IPS-20b (cell line): ENCODE measurements around the gene SYCP2L.
A peak's percentile ranks its signal among the peaks of the same experiment; 100 is the strongest.

Experiments
- H3K27ac ChIP-seq: one replicate; pipeline ENCODE4 v1.5.1; 2013; ENCODE audit warnings: low read length
- H3K27me3 ChIP-seq: 2 replicates; pipeline ENCODE4 v1.6.1; 2013; ENCODE audit warnings: mild to moderate bottlenecking, low read length, inconsistent platforms; ENCODE audit not compliant: insufficient read depth
- H3K36me3 ChIP-seq: 2 replicates; pipeline ENCODE4 v1.6.1; 2013; ENCODE audit warnings: low read depth, mild to moderate bottlenecking, inconsistent platforms, low read length, moderate library complexity; ENCODE audit not compliant: insufficient read depth
- H3K4me1 ChIP-seq: 2 replicates; pipeline ENCODE4 v1.6.1; 2013; ENCODE audit warnings: mild to moderate bottlenecking, control low read depth, inconsistent platforms, low read length, moderate library complexity; ENCODE audit not compliant: insufficient read depth
- H3K4me3 ChIP-seq: 2 replicates; pipeline ENCODE4 v1.5.1; 2013; ENCODE audit warnings: mild to moderate bottlenecking, low read length, inconsistent platforms
- H3K9ac ChIP-seq: 2 replicates; pipeline ENCODE4 v1.6.1; 2013; ENCODE audit warnings: low read depth, mild to moderate bottlenecking, inconsistent platforms, low read length, moderate library complexity
- H3K9me3 ChIP-seq: 2 replicates; pipeline ENCODE4 v1.6.1; 2013; ENCODE audit warnings: mild to moderate bottlenecking, low read depth, low read length, inconsistent platforms; ENCODE audit not compliant: insufficient read depth

Gene SYCP2L

GRCh38 chr6:10960171-10960570, 73.3 kb downstream of the SYCP2L start:
- peaks cover 4% of the 10 kb centered on the region; the same call in 1 of the 2 replicates for H3K4me1 ChIP-seq
- no peaks in the 10 kb centered on the region for H3K9me3 ChIP-seq
- peaks cover 65% of the 10 kb centered on the region for H3K27me3 ChIP-seq
- no peaks in the 10 kb centered on the region for H3K36me3 ChIP-seq
- H3K27ac ChIP-seq, result no peak overlapping the region
- H3K4me3 ChIP-seq, result no peak overlapping the region
- no peak overlapping the region for H3K9ac ChIP-seq

GRCh38 chr6:10961837-10962236, 75.0 kb downstream of the SYCP2L start:
- Histone ChIP-seq H3K27me3 (peaks cover 60% of the 10 kb centered on the region), H3K36me3 (no peaks in the 10 kb centered on the region), H3K4me3 (no peak overlapping the region), H3K9me3 (peaks cover 4% of the 10 kb centered on the region; the same call in 1 of the 2 replicates), H3K9ac (no peak overlapping the region), H3K4me1 (peaks cover 4% of the 10 kb centered on the region; the same call in 1 of the 2 replicates), H3K27ac (no peak overlapping the region)

GRCh38 chr6:10962673-10963072, 75.8 kb downstream of the SYCP2L start:
- no peak overlapping the region for H3K27ac ChIP-seq
- H3K9ac ChIP-seq, result no peak overlapping the region
- peaks cover 4% of the 10 kb centered on the region; the same call in 1 of the 2 replicates for H3K4me1 ChIP-seq
- H3K4me3 ChIP-seq, result no peak overlapping the region
- H3K27me3 ChIP-seq, result peaks cover 60% of the 10 kb centered on the region
- no peaks in the 10 kb centered on the region for H3K36me3 ChIP-seq
- peaks cover 4% of the 10 kb centered on the region; the same call in 1 of the 2 replicates for H3K9me3 ChIP-seq

- no peaks in the 10 kb centered on the region for H3K36me3 ChIP-seq
- no peak overlapping the region for H3K4me3 ChIP-seq
- no peak overlapping the region for H3K9ac ChIP-seq
- no peak overlapping the region for H3K27ac ChIP-seq
- H3K27me3 ChIP-seq, result peaks cover 60% of the 10 kb centered on the region
- peaks cover 4% of the 10 kb centered on the region; the same call in 1 of the 2 replicates for H3K4me1 ChIP-seq
- peaks cover 4% of the 10 kb centered on the region; the same call in 1 of the 2 replicates for H3K9me3 ChIP-seq
Measured at GRCh38 chr6:10963113-10963512, 76.3 kb downstream of the SYCP2L start.

- H3K27me3 ChIP-seq, result peaks cover 60% of the 10 kb centered on the region
Measured at GRCh38 chr6:10964684-10965083, 77.8 kb downstream of the SYCP2L start.

GRCh38 chr6:10968776-10969175, 81.9 kb downstream of the SYCP2L start:
- peaks cover 4% of the 10 kb centered on the region; the same call in 1 of the 2 replicates for H3K9me3 ChIP-seq
- H3K36me3 ChIP-seq, result no peaks in the 10 kb centered on the region
- H3K27me3 ChIP-seq, result peaks cover 19% of the 10 kb centered on the region
- H3K4me3 ChIP-seq, result no peak overlapping the region
- no peaks in the 10 kb centered on the region for H3K4me1 ChIP-seq
- H3K27ac ChIP-seq, result no peak overlapping the region
- no peak overlapping the region for H3K9ac ChIP-seq

More at GRCh38 chr6:10964684-10965083, 77.8 kb downstream of the SYCP2L start:
- no peaks in the 10 kb centered on the region for H3K36me3 ChIP-seq
- H3K9me3 ChIP-seq, result peaks cover 4% of the 10 kb centered on the region; the same call in 1 of the 2 replicates
- no peak overlapping the region for H3K4me3 ChIP-seq
- H3K4me1 ChIP-seq, result peaks cover 4% of the 10 kb centered on the region; the same call in 1 of the 2 replicates
- H3K9ac ChIP-seq, result no peak overlapping the region
- H3K27ac ChIP-seq, result no peak overlapping the region

- H3K27me3 ChIP-seq, result no peaks in the 10 kb centered on the region; the same call in 1 of the 2 replicates
- H3K4me1 ChIP-seq, result no peaks in the 10 kb centered on the region
- no peak overlapping the region for H3K9ac ChIP-seq
- H3K4me3 ChIP-seq, result no peak overlapping the region
- H3K36me3 ChIP-seq, result no peaks in the 10 kb centered on the region
- H3K27ac ChIP-seq, result no peak overlapping the region
- peaks cover 4% of the 10 kb centered on the region; the same call in 1 of the 2 replicates for H3K9me3 ChIP-seq
Measured at GRCh38 chr6:10970731-10971130, 83.9 kb downstream of the SYCP2L start.

- Histone ChIP-seq H3K27me3 (no peaks in the 10 kb centered on the region), H3K4me3 (no peak overlapping the region), H3K9me3 (no peaks in the 10 kb centered on the region), H3K36me3 (no peaks in the 10 kb centered on the region), H3K27ac (no peak overlapping the region), H3K9ac (no peak overlapping the region), H3K4me1 (no peaks in the 10 kb centered on the region)
Measured at GRCh38 chr6:10972196-10972595, 85.3 kb downstream of the SYCP2L start.

GRCh38 chr6:10976571-10976970, 89.7 kb downstream of the SYCP2L start:
- Histone ChIP-seq H3K27me3 (no peaks in the 10 kb centered on the region), H3K4me1 (peaks cover 3% of the 10 kb centered on the region; the same call in 1 of the 2 replicates), H3K9me3 (no peaks in the 10 kb centered on the region), H3K27ac (no peak overlapping the region), H3K9ac (no peak overlapping the region), H3K36me3 (no peaks in the 10 kb centered on the region), H3K4me3 (no peak overlapping the region)

- Histone ChIP-seq H3K9me3 (no peaks in the 10 kb centered on the region), H3K27ac (no peak overlapping the region), H3K4me1 (peaks cover 3% of the 10 kb centered on the region; the same call in 1 of the 2 replicates), H3K27me3 (no peaks in the 10 kb centered on the region), H3K9ac (no peak overlapping the region), H3K4me3 (peak overlapping the region; percentile 32; the same call in 1 of the 2 replicates), H3K36me3 (no peaks in the 10 kb centered on the region)
Measured at GRCh38 chr6:10977231-10977968, 90.5 kb downstream of the SYCP2L start.

GRCh38 chr6:10979603-10980002, 92.8 kb downstream of the SYCP2L start:
- Histone ChIP-seq H3K27me3 (no peaks in the 10 kb centered on the region), H3K4me3 (no peak overlapping the region), H3K9ac (no peak overlapping the region), H3K36me3 (no peaks in the 10 kb centered on the region), H3K27ac (no peak overlapping the region), H3K4me1 (peaks cover 3% of the 10 kb centered on the region; the same call in 1 of the 2 replicates), H3K9me3 (no peaks in the 10 kb centered on the region)

- no peaks in the 10 kb centered on the region for H3K36me3 ChIP-seq
- peaks cover 3% of the 10 kb centered on the region; the same call in 1 of the 2 replicates for H3K4me1 ChIP-seq
- no peak overlapping the region for H3K4me3 ChIP-seq
Measured at GRCh38 chr6:10981409-10981808, 94.6 kb downstream of the SYCP2L start.

More at GRCh38 chr6:10981409-10981808, 94.6 kb downstream of the SYCP2L start:
- Histone ChIP-seq H3K27ac (no peak overlapping the region), H3K9me3 (no peaks in the 10 kb centered on the region), H3K27me3 (no peaks in the 10 kb centered on the region), H3K9ac (no peak overlapping the region)
